Transverse colon (tissue), 4 donors: Measurements from ENCODE around the gene ULBP3.

Source experiments
- EP300 ChIP-seq: sonication (generic); formaldehyde crosslinking; IDR thresholded peaks from one replicate; pipeline ENCODE4 v1.6.1; 2017; ENCODE audit warnings: antibody characterized with exemption, low read depth
- POLR2A ChIP-seq: fragments of 450-650 bp; IDR thresholded peaks from one replicate; pipeline ENCODE4 v1.6.1; 2016; ENCODE audit warnings: antibody characterized with exemption, mild to moderate bottlenecking, moderate library complexity
- POLR2AphosphoS5 ChIP-seq, 3 donors: sonication (generic); formaldehyde crosslinking; IDR thresholded peaks; one replicate each; pipeline ENCODE4 v1.6.1; 2016; ENCODE audit warnings: antibody characterized with exemption in 3 of 3
- TF ChIP-seq, protein P1 (sequence below), 5 experiments: fragments of 200-600 bp in 3 of 5; fragments of 450-650 bp in 2 of 5; sonication (generic) in 3 of 5; IDR thresholded peaks; 1 replicate in 2 of 5; 2 replicates in 3 of 5; pipeline ENCODE4 v1.5.1; 2016 to 2017; ENCODE audit warnings: antibody characterized with exemption in 5 of 5, inconsistent platforms in 3 of 5, mild to moderate bottlenecking in 2 of 5, moderate library complexity in 1 of 5

- TF ChIP-seq, protein P1, sequence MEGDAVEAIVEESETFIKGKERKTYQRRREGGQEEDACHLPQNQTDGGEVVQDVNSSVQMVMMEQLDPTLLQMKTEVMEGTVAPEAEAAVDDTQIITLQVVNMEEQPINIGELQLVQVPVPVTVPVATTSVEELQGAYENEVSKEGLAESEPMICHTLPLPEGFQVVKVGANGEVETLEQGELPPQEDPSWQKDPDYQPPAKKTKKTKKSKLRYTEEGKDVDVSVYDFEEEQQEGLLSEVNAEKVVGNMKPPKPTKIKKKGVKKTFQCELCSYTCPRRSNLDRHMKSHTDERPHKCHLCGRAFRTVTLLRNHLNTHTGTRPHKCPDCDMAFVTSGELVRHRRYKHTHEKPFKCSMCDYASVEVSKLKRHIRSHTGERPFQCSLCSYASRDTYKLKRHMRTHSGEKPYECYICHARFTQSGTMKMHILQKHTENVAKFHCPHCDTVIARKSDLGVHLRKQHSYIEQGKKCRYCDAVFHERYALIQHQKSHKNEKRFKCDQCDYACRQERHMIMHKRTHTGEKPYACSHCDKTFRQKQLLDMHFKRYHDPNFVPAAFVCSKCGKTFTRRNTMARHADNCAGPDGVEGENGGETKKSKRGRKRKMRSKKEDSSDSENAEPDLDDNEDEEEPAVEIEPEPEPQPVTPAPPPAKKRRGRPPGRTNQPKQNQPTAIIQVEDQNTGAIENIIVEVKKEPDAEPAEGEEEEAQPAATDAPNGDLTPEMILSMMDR (IDR thresholded peaks at IDR 0.05), result no peak
- TF ChIP-seq POLR2A (no peak), POLR2AphosphoS5 (IDR thresholded peaks at IDR 0.05) (no peak), EP300 (no peak)
Observed at GRCh38 chr6:150091476-150091875, 22.6 kb upstream of the ULBP3 start.
